HEK293 (cell line): ENCODE results near the gene PRKG2.

Experiments
- CTCF ChIP-seq: fragments of 450-650 bp; formaldehyde crosslinking; IDR thresholded peaks from 2 replicates; pipeline ENCODE4 v1.5.1; 2016; ENCODE audit warnings: missing biosample characterization, missing genetic modification characterization
- YY1 ChIP-seq: fragments of 450-650 bp; formaldehyde crosslinking; IDR thresholded peaks from 2 replicates; pipeline ENCODE4 v1.5.1; 2018; ENCODE audit warnings: missing biosample characterization, missing genetic modification characterization
- ZNF629 ChIP-seq: fragments of 450-650 bp; formaldehyde crosslinking; IDR thresholded peaks from 2 replicates; pipeline ENCODE4 v1.5.1; 2017; ENCODE audit warnings: missing biosample characterization, missing genetic modification characterization

DNA sequence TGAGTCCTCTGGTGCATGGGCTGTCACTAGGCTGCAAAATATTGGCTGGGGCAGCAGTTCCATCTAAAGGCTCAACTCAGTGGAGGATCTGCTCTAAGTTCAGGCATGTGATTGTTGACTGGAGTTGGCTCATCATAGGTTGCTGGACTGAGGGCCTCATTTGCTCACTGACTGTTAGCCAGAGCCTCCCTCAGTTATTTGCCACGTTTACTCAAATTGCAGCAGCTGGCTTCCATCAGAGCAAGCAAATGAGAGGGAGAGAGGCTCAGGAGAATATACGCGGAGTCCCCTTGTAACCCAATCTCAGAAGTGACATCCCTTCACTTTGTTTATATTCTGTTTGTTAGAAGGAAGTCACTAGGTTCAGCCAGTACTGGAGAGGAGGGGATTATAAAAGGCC lies 130.4 kb downstream of the PRKG2 start:
- no peak for TF ChIP-seq ZNF629 (tag by site-specific recombination)
- TF ChIP-seq YY1 (tag by site-specific recombination) = no peak
- TF ChIP-seq CTCF (tag by site-specific recombination) = no peak
